UCSD-AML1 (cell line): ENCODE data around the gene ONECUT1.

ENCODE experiments used
- DNase-seq: peaks from one replicate; lab custom pipeline; 2025; ENCODE audit not compliant: unreplicated experiment; lab: John Stamatoyannopoulos, UW

ONECUT1 gene

GRCh38 chr15:52733696-52734255 lies 56.4 kb downstream of the ONECUT1 start:
- DNase-seq = peak; percentile 17

GRCh38 chr15:52733088-52733487 lies 57.0 kb downstream of the ONECUT1 start:
- DNase-seq = no peak

- DNase-seq = no peak
Measured at GRCh38 chr15:52732551-52732950, 57.6 kb downstream of the ONECUT1 start.

- no peak for DNase-seq
Measured at GRCh38 chr15:52731732-52732470, 58.2 kb downstream of the ONECUT1 start.

GRCh38 chr15:52731004-52731403 lies 59.1 kb downstream of the ONECUT1 start:
- DNase-seq = no peak

- no peak for DNase-seq
Measured at GRCh38 chr15:52730594-52730993, 59.5 kb downstream of the ONECUT1 start.

GRCh38 chr15:52730173-52730572 lies 60.0 kb downstream of the ONECUT1 start:
- DNase-seq = no peak

- DNase-seq = no peak
Measured at GRCh38 chr15:52728899-52729298, 61.2 kb downstream of the ONECUT1 start.

- DNase-seq = no peak
Measured at GRCh38 chr15:52727815-52728214, 62.3 kb downstream of the ONECUT1 start.

GRCh38 chr15:52726195-52726594 lies 63.9 kb downstream of the ONECUT1 start:
- no peak for DNase-seq

- DNase-seq = no peak
Measured at GRCh38 chr15:52718551-52718950, 71.6 kb downstream of the ONECUT1 start.

- DNase-seq = no peak
Measured at GRCh38 chr15:52717924-52718323, 72.2 kb downstream of the ONECUT1 start.

- no peak for DNase-seq
Measured at GRCh38 chr15:52717481-52717880, 72.7 kb downstream of the ONECUT1 start.

GRCh38 chr15:52716536-52716935 lies 73.6 kb downstream of the ONECUT1 start:
- no peak for DNase-seq

- no peak for DNase-seq
Measured at GRCh38 chr15:52715411-52715810, 74.7 kb downstream of the ONECUT1 start.

- DNase-seq = peak; percentile 53
Measured at GRCh38 chr15:52714968-52715367, 75.2 kb downstream of the ONECUT1 start.

GRCh38 chr15:52710708-52711389 lies 79.3 kb downstream of the ONECUT1 start:
- no peak for DNase-seq

- no peak for DNase-seq
Measured at GRCh38 chr15:52710050-52710707, 80.0 kb downstream of the ONECUT1 start.

GRCh38 chr15:52709187-52709981 lies 80.8 kb downstream of the ONECUT1 start:
- no peak for DNase-seq
